A549 (cell line): ENCODE data around the gene GFPT1. TPM values are rescaled to one million over a fixed set of nuclear protein-coding genes. Genes with fewer than 3 reads are reported as not detected.
"Not testable (repeated sequence)": the region's sequence is repeated elsewhere in the genome, so short reads cannot be mapped to it uniquely, and the experiment has no call there.

ENCODE experiments used
- ATAC-seq, 2 experiments: fragments of 200-7000 bp in 1 of 2; fragments of >200 bp in 1 of 2; cut with Nextera tagmentation in 1 of 2; cut with Tn5 transposase in 1 of 2; 3 replicates each; pipeline versions ENCODE4 v1.8.0 to v1.9.1; 2018 to 2020; ENCODE audit warnings: mild to moderate bottlenecking in 1 of 2, moderate library complexity in 1 of 2
- CTCF ChIA-PET: fragments of 300-600 bp; sonication (Branson Sonifier 250); formaldehyde crosslinking; extraction: SDS; loops from one replicate; lab custom pipeline; 2021; ENCODE audit warnings: antibody characterized with exemption, inconsistent platforms; lab: Yijun Ruan, JAX
- POLR2A ChIA-PET: fragments of 350-600 bp; formaldehyde crosslinking; extraction: SDS; loops from one replicate; lab custom pipeline; 2021; ENCODE audit warnings: antibody characterized with exemption, inconsistent platforms; lab: Yijun Ruan, JAX
- DNase-seq, 2 experiments: peaks; one replicate each; pipeline versions ENCODE4 v3.0.0 to v3.0.0-alpha.2; 2011 to 2016; ENCODE audit warnings: low read depth in 1 of 2, low spot score in 1 of 2
- FAIRE-seq: peaks from 2 replicates; lab custom pipeline; 2011; peaks lifted over from hg19 to GRCh38; lab: Jason Lieb, UNC
- H3K27ac ChIP-seq, 2 experiments: fragments of >200 bp; sonication (Bioruptor Twin); formaldehyde crosslinking; 3 replicates each; pipeline ENCODE4 v1.5.1; 2016 to 2017
- H3K4me1 ChIP-seq: fragments of >200 bp; sonication (Bioruptor Twin); formaldehyde crosslinking; 3 replicates; pipeline ENCODE4 v1.6.1; 2016
- H3K4me2 ChIP-seq: fragments of >200 bp; sonication (Bioruptor Twin); formaldehyde crosslinking; 3 replicates; pipeline ENCODE4 v1.6.1; 2016
- H3K4me3 ChIP-seq: fragments of >200 bp; sonication (Bioruptor Twin); formaldehyde crosslinking; 3 replicates; pipeline ENCODE4 v1.5.1; 2016
- H3K9me3 ChIP-seq: fragments of >200 bp; sonication (Bioruptor Twin); formaldehyde crosslinking; 3 replicates; pipeline ENCODE4 v1.6.1; 2016
- ATOH8 ChIP-seq: fragments of 250-450 bp; sonication (Bioruptor Pico); IDR thresholded peaks from 2 replicates; pipeline ENCODE4 v1.5.0; 2020; ENCODE audit warnings: low read depth, mild to moderate bottlenecking, moderate library complexity
- BHLHE40 ChIP-seq: IDR thresholded peaks from 2 replicates; pipeline ENCODE4 v1.6.1; 2012; ENCODE audit warnings: low read depth, low read length, inconsistent platforms
- CBX8 ChIP-seq: fragments of 200-600 bp; sonication (generic); IDR thresholded peaks from 2 replicates; pipeline ENCODE4 v1.6.1; 2016
- CEBPB ChIP-seq, 2 experiments: fragments of >200 bp in 1 of 2; sonication (Bioruptor Twin) in 1 of 2; formaldehyde crosslinking in 1 of 2; IDR thresholded peaks; 2 replicates each; pipeline ENCODE4 v1.6.1; 2012 to 2016
- CHD2 ChIP-seq: fragments of 150-350 bp; IDR thresholded peaks from 2 replicates; pipeline ENCODE4 v1.6.1; 2014; ENCODE audit warnings: low read length; ENCODE audit not compliant: partially characterized antibody
- CHD4 ChIP-seq: fragments of 200-600 bp; sonication (generic); IDR thresholded peaks from 2 replicates; pipeline ENCODE4 v1.6.1; 2016; ENCODE audit warnings: antibody characterized with exemption, mild to moderate bottlenecking, borderline replicate concordance
- E2F6 ChIP-seq: IDR thresholded peaks from 2 replicates; pipeline ENCODE4 v1.6.1; 2012; ENCODE audit warnings: low read depth, borderline replicate concordance
- EP300 ChIP-seq, 2 experiments: fragments of >200 bp; sonication (Bioruptor Twin); formaldehyde crosslinking; IDR thresholded peaks; 2 replicates in 1 of 2; 3 replicates in 1 of 2; pipeline ENCODE4 v1.6.1; 2016 to 2017
- GATA3 ChIP-seq: IDR thresholded peaks from 2 replicates; pipeline ENCODE4 v1.6.1; 2012; ENCODE audit warnings: borderline replicate concordance
- HDAC2 ChIP-seq: fragments of 200-600 bp; sonication (generic); IDR thresholded peaks from 2 replicates; pipeline ENCODE4 v1.6.1; 2016
- HES2 ChIP-seq: fragments of >200 bp; sonication (Bioruptor Twin); formaldehyde crosslinking; IDR thresholded peaks from 2 replicates; pipeline ENCODE4 v1.6.1; 2016
- HEYL ChIP-seq: fragments of 250-450 bp; sonication (Bioruptor Pico); IDR thresholded peaks from 2 replicates; pipeline ENCODE4 v1.8.0; 2021; ENCODE audit warnings: mild to moderate bottlenecking, moderate library complexity
- HOXA7 ChIP-seq: fragments of 250-450 bp; sonication (Bioruptor Pico); IDR thresholded peaks from 2 replicates; pipeline ENCODE4 v1.5.0; 2020; ENCODE audit warnings: mild to moderate bottlenecking, moderate library complexity
- HOXB13 ChIP-seq: fragments of 250-450 bp; sonication (Bioruptor Pico); IDR thresholded peaks from 2 replicates; pipeline ENCODE4 v1.5.0; 2020; ENCODE audit warnings: low read depth, mild to moderate bottlenecking, moderate library complexity
- HOXB5 ChIP-seq: fragments of 250-450 bp; sonication (Bioruptor Pico); IDR thresholded peaks from 2 replicates; pipeline ENCODE4 v1.5.0; 2020; ENCODE audit warnings: mild to moderate bottlenecking, moderate library complexity
- JUN ChIP-seq, 2 experiments: fragments of >200 bp; sonication (Bioruptor Twin); formaldehyde crosslinking; IDR thresholded peaks; 2 replicates in 1 of 2; 3 replicates in 1 of 2; pipeline ENCODE4 v1.6.1; 2016 to 2017
- MAX ChIP-seq: IDR thresholded peaks from 2 replicates; pipeline ENCODE4 v1.6.1; 2012
- MYC ChIP-seq: IDR thresholded peaks from 2 replicates; pipeline ENCODE4 v1.6.1; 2012; ENCODE audit warnings: mild to moderate bottlenecking, inconsistent platforms, low read length, improper control_type of control experiment, borderline replicate concordance
- NR3C1 ChIP-seq: fragments of >200 bp; sonication (Bioruptor Twin); formaldehyde crosslinking; IDR thresholded peaks from 3 replicates; pipeline ENCODE4 v1.6.1; 2017
- PHF8 ChIP-seq: fragments of 200-600 bp; sonication (generic); IDR thresholded peaks from 2 replicates; pipeline ENCODE4 v1.6.1; 2016; ENCODE audit warnings: low read depth, mild to moderate bottlenecking, antibody characterized with exemption, moderate library complexity, borderline replicate concordance
- RCOR1 ChIP-seq: fragments of 150-350 bp; IDR thresholded peaks from 2 replicates; pipeline ENCODE4 v1.6.1; 2014; ENCODE audit warnings: antibody characterized with exemption, low read length, low read depth
- RFX5 ChIP-seq: fragments of 450-650 bp; IDR thresholded peaks from 2 replicates; pipeline ENCODE4 v1.7.1; 2014; ENCODE audit warnings: antibody characterized with exemption, mild to moderate bottlenecking, moderate library complexity
- TP53 ChIP-seq: fragments of 250-450 bp; sonication (Bioruptor Pico); IDR thresholded peaks from 2 replicates; pipeline ENCODE4 v1.5.0; 2021; ENCODE audit warnings: mild to moderate bottlenecking, moderate library complexity
- USF2 ChIP-seq: fragments of 450-650 bp; IDR thresholded peaks from 2 replicates; pipeline ENCODE4 v1.6.1; 2014; ENCODE audit warnings: antibody characterized with exemption
- WGBS: methylation state at CpG from one replicate; pipeline ENCODE4 v1.1.6; 2017; ENCODE audit errors: missing lambda C conversion rate; 5-methylcytosine and 5-hydroxymethylcytosine counted together
- polyA plus RNA-seq, 4 experiments: library from polyadenylated mRNA; depleted of rRNA in 3 of 4; stranded (reverse); fragments of >200 nt; fragmentation: RNase III in 1 of 4; extraction: RNeasy Plus Mini Kit Qiagen cat#74134 plus additional on column Dnase treatment in 1 of 4; gene quantifications; 2 replicates in 3 of 4; 3 replicates in 1 of 4; pipeline ENCODE4 v1.2.3, GENCODE V29; 2011 to 2017

The GFPT1 gene
- polyA plus RNA-seq, 2 of the 4 experiments (the other 2 are of a cell fraction), result 24.0 to 59.9 TPM

- ChIA-PET POLR2A (no interaction called here), CTCF (no interaction called here)
- no peak for FAIRE-seq
- no peak for DNase-seq
- H3K4me1 ChIP-seq, result no peaks in the 10 kb centered on the region
- no peak for ATAC-seq
- no peak overlapping the region for H3K4me2 ChIP-seq
- TF ChIP-seq EP300 (IDR thresholded peaks at IDR 0.05) (no peak), BHLHE40 (no peak), MAX (no peak), GATA3 (no peak), JUN (IDR thresholded peaks at IDR 0.05) (no peak), RFX5 (no peak), PHF8 (no peak), USF2 (no peak), CEBPB (IDR thresholded peaks at IDR 0.05) (no peak), HES2 (no peak), E2F6 (no peak), MYC (no peak)
- no peaks in the 10 kb centered on the region for H3K9me3 ChIP-seq
- H3K27ac ChIP-seq, result no peak overlapping the region
- H3K4me3 ChIP-seq, result no peak overlapping the region
Observed at GRCh38 chr2:69422198-69422597, 35.2 kb upstream of the GFPT1 start.

- DNase-seq, H3K27ac ChIP-seq, H3K4me1 ChIP-seq, POLR2A ChIA-PET, H3K4me2 ChIP-seq, FAIRE-seq, ATAC-seq, H3K4me3 ChIP-seq, H3K9me3 ChIP-seq: not testable (repeated sequence)
- 78% methylated on average over 7 of the region's 7 CpGs for WGBS
- CTCF ChIA-PET, result interaction anchor here (1.6 kb wide), 1 partner anchor 11 kb away, joined by 4 read pairs; no protein-coding TSS in a partner anchor
Observed at GRCh38 chr2:69419111-69419510, 32.1 kb upstream of the GFPT1 start.

- Histone ChIP-seq H3K9me3 (no peaks in the 10 kb centered on the region), H3K4me3 (no peak overlapping the region), H3K4me2 (no peak overlapping the region), H3K4me1 (no peaks in the 10 kb centered on the region), H3K27ac (no peak overlapping the region)
- ChIA-PET POLR2A (no interaction called here), CTCF (no interaction called here)
- DNase-seq (no peak), ATAC-seq (no peak), FAIRE-seq (no peak)
- TF ChIP-seq HOXB13, result no peak
- no peak for TF ChIP-seq HOXB5
- no peak for TF ChIP-seq EP300 (IDR thresholded peaks at IDR 0.05)
- no peak for TF ChIP-seq CBX8
- TF ChIP-seq NR3C1, result no peak
- TF ChIP-seq HES2, result no peak
- no peak for TF ChIP-seq TP53 (CRISPR knock-in tag)
- TF ChIP-seq PHF8, result no peak
- no peak for TF ChIP-seq RCOR1
- no peak for TF ChIP-seq HDAC2
- TF ChIP-seq HOXA7 (CRISPR knock-in tag), result no peak
- TF ChIP-seq CEBPB (IDR thresholded peaks at IDR 0.05), result no peak
- no peak for TF ChIP-seq ATOH8 (CRISPR knock-in tag)
- no peak for TF ChIP-seq CHD4
- TF ChIP-seq CHD2, result no peak
- TF ChIP-seq HEYL (CRISPR knock-in tag), result no peak
- WGBS, result 14% methylated on average over 1 of the region's 1 CpG
Observed at GRCh38 chr2:69416147-69416546, 29.1 kb upstream of the GFPT1 start.
